Adrenal gland (tissue), 12 donors: ENCODE data around the gene SLC22A14. TPM values are rescaled to one million over a fixed set of nuclear protein-coding genes. Genes with fewer than 3 reads are reported as not detected.

Source experiments
- DNase-seq, 7 donors: peaks; one replicate each; pipeline ENCODE4 v3.0.0-alpha.2; 2019 to 2020
- H3K27ac ChIP-seq, 5 donors: fragments of 200-600 bp; sonication (generic) in 4 of 5; 1 replicate in 3 of 5; 2 replicates in 2 of 5; pipeline versions ENCODE4 v1.5.1 to v1.8.0; 2016 to 2020; ENCODE audit warnings: mild to moderate bottlenecking in 1 of 5
- H3K27me3 ChIP-seq: fragments of 200-600 bp; 2 replicates; pipeline ENCODE4 v1.8.0; 2021
- H3K36me3 ChIP-seq, 2 donors: fragments of 200-600 bp; replicated peaks in 1 of 2; 1 replicate in 1 of 2; 2 replicates in 1 of 2; pipeline versions ENCODE4 v1.5.1 to v1.8.0; 2018 to 2022
- H3K4me1 ChIP-seq, 2 donors: fragments of 200-600 bp; replicated peaks in 1 of 2; 1 replicate in 1 of 2; 2 replicates in 1 of 2; pipeline versions ENCODE4 v1.5.1 to v1.8.0; 2018 to 2021
- H3K4me3 ChIP-seq, 4 donors: fragments of 200-600 bp; sonication (generic) in 3 of 4; one replicate each; pipeline ENCODE4 v1.5.1; 2016 to 2018
- H3K9me3 ChIP-seq, 3 donors: fragments of 200-600 bp; sonication (generic) in 1 of 3; replicated peaks in 1 of 3; 1 replicate in 2 of 3; 2 replicates in 1 of 3; pipeline versions ENCODE4 v1.5.1 to v1.8.0; 2016 to 2021
- CTCF ChIP-seq, 6 experiments: fragments of 450-650 bp in 4 of 6; fragments of 200-600 bp in 2 of 6; sonication (generic) in 1 of 6; IDR thresholded peaks; 1 replicate in 5 of 6; 2 replicates in 1 of 6; pipeline versions ENCODE4 v1.5.1 to v1.8.0; 2016 to 2021; ENCODE audit warnings: antibody characterized with exemption in 6 of 6, mild to moderate bottlenecking in 2 of 6, moderate library complexity in 1 of 6
- POLR2A ChIP-seq, 2 donors: fragments of 450-650 bp; IDR thresholded peaks; one replicate each; pipeline ENCODE4 v1.6.1; 2017; ENCODE audit warnings: antibody characterized with exemption in 2 of 2, mild to moderate bottlenecking in 2 of 2, moderate library complexity in 1 of 2
- WGBS, 4 donors: extraction: QIAGEN DNeasy Blood & Tissue Kit in 2 of 4; methylation state at CpG; one replicate each; pipeline versions ENCODE4 v1.1.5 to v1.1.7; 2013 to 2017; 5-methylcytosine and 5-hydroxymethylcytosine counted together
- intact Hi-C, 2 donors: fragments of 100-400 bp; cut with DNase I; formaldehyde crosslinking; loops; one replicate each; pipeline versions ENCODE4 v1.14.1 to v1.15.0; 2022 to 2023
- polyA plus RNA-seq, 3 donors: library from polyadenylated mRNA; stranded (reverse); fragments of 200-250 nt in 2 of 3; fragments of 350-450 nt in 1 of 3; fragmentation: Illumina TruSeq in 1 of 3; extraction: RNeasy Lipid Tissue Mini Kit (QIAGEN cat#74804) in 1 of 3; gene quantifications; one replicate each; pipeline ENCODE4 v1.2.3, GENCODE V29; 2013 to 2014
- total RNA-seq, 9 donors: library from RNA; depleted of rRNA in 4 of 9; stranded (reverse); fragments of >200 nt in 4 of 9; fragments of 120-200 nt in 1 of 9; fragmentation: NEBNext Ultra II Directional in 1 of 9; extraction: Animal tissue kit (Norgen Biotek cat#: 25700) in 1 of 9; gene quantifications; one replicate each; pipeline versions ENCODE4 v1.1.0 to v1.2.4, GENCODE V29; 2013 to 2023
- donor health status: healthy with polysubstance abuse.
- donor health status: Bipolar disorder and iron deficiency.
- donor health status: DM: yes; HTN: yes; CAD: no.
- donor health status: DM: no; HTN: no; CAD: no.
- donor health status: DM: no; HTN: no; CAD: no.
- donor health status: DM: yes; HTN: yes; CAD: no.

SLC22A14 gene
- total and polyA plus RNA-seq, 12 donors, result 0.07 to 0.32 (median 0.11) TPM; not detected in 5

GRCh38 chr3:38268087-38268486 lies 14.0 kb upstream of the SLC22A14 start:
- Histone ChIP-seq H3K4me3 (no peak overlapping the region), H3K27ac (no peak overlapping the region), H3K36me3 (no peaks in the 10 kb centered on the region), H3K27me3 (no peaks in the 10 kb centered on the region), H3K4me1 (peaks cover 4 to 8% of the 10 kb centered on the region in 2 donors), H3K9me3 (no peaks in the 10 kb centered on the region)
- intact Hi-C loops, result no loop called here
- WGBS, 4 donors, result 74 to 81% (median 75%) methylated on average over 5 of the region's 5 CpGs
- no peak for TF ChIP-seq CTCF (IDR thresholded peaks at IDR 0.05)
- DNase-seq, result no peak

- 75 to 83% (median 77%) methylated on average over 1 of the region's 1 CpG for WGBS, 4 donors
- Histone ChIP-seq H3K9me3 (no peaks in the 10 kb centered on the region), H3K4me3 (no peak overlapping the region), H3K27me3 (no peaks in the 10 kb centered on the region), H3K4me1 (peaks cover 4 to 8% of the 10 kb centered on the region in 2 donors), H3K27ac (no peak overlapping the region), H3K36me3 (no peaks in the 10 kb centered on the region)
- no peak for DNase-seq
- intact Hi-C loops, result no loop called here
- TF ChIP-seq POLR2A (IDR thresholded peaks at IDR 0.05) (no peak), CTCF (IDR thresholded peaks at IDR 0.05) (no peak)
Measured at GRCh38 chr3:38268522-38268921, 13.6 kb upstream of the SLC22A14 start.

GRCh38 chr3:38270606-38271005 lies 11.5 kb upstream of the SLC22A14 start:
- TF ChIP-seq POLR2A (IDR thresholded peaks at IDR 0.05), result no peak
- TF ChIP-seq CTCF (IDR thresholded peaks at IDR 0.05), result no peak
- Histone ChIP-seq H3K36me3 (no peaks in the 10 kb centered on the region), H3K4me1 (no peaks in the 10 kb centered on the region), H3K9me3 (no peaks in the 10 kb centered on the region), H3K27me3 (no peaks in the 10 kb centered on the region), H3K27ac (no peak overlapping the region), H3K4me3 (no peak overlapping the region)
- whole genome bisulfite sequencing, 4 donors, result 79 to 95% (median 88%) methylated on average over 3 of the region's 3 CpGs
- no peak for DNase-seq
- intact Hi-C loops, result no loop called here

- WGBS, 4 donors, result 88 to 96% (median 91%) methylated on average over 5 of the region's 5 CpGs
- no peak for DNase-seq
- no peak for TF ChIP-seq POLR2A (IDR thresholded peaks at IDR 0.05)
- TF ChIP-seq CTCF (IDR thresholded peaks at IDR 0.05), result no peak
- Histone ChIP-seq H3K4me3 (no peak overlapping the region), H3K27me3 (no peaks in the 10 kb centered on the region), H3K36me3 (no peaks in the 10 kb centered on the region), H3K9me3 (no peaks in the 10 kb centered on the region), H3K4me1 (no peaks in the 10 kb centered on the region), H3K27ac (no peak overlapping the region)
- intact Hi-C loops, result no loop called here
Measured at GRCh38 chr3:38271553-38271952, 10.5 kb upstream of the SLC22A14 start.
